Effector memory CD4-positive, alpha-beta T cell (primary cell): ENCODE data around the gene VIP.
"Not testable (repeated sequence)": the region's sequence is repeated elsewhere in the genome, so short reads cannot be mapped to it uniquely, and the experiment has no call there.

Experiments
- DNase-seq, 3 donors: peaks; one replicate each; pipeline ENCODE4 v3.0.0-alpha.2; 2020
- H3K27ac ChIP-seq: 2 replicates; pipeline ENCODE4 v1.7.0; 2013; ENCODE audit warnings: mild to moderate bottlenecking, low read length, moderate library complexity; ENCODE audit not compliant: insufficient read depth, poor library complexity, severe bottlenecking
- H3K27me3 ChIP-seq: replicated peaks from 2 replicates; pipeline ENCODE4 v1.7.0; 2013; ENCODE audit warnings: mild to moderate bottlenecking, low read length; ENCODE audit not compliant: insufficient read depth, control insufficient read depth, poor library complexity, severe bottlenecking
- H3K36me3 ChIP-seq: 2 replicates; pipeline ENCODE4 v1.7.0; 2013; ENCODE audit warnings: mild to moderate bottlenecking, low read length, moderate library complexity; ENCODE audit not compliant: control insufficient read depth, insufficient read depth
- H3K4me1 ChIP-seq: 2 replicates; pipeline ENCODE4 v1.7.0; 2013; ENCODE audit warnings: low read length, mild to moderate bottlenecking; ENCODE audit not compliant: control insufficient read depth, insufficient read depth, poor library complexity, severe bottlenecking
- H3K4me3 ChIP-seq: 2 replicates; pipeline ENCODE4 v1.7.0; 2013; ENCODE audit warnings: low read length, low read depth, mild to moderate bottlenecking; ENCODE audit not compliant: insufficient read depth, poor library complexity, severe bottlenecking
- H3K9me3 ChIP-seq: 2 replicates; pipeline ENCODE4 v1.7.0; 2013; ENCODE audit warnings: mild to moderate bottlenecking, low read length, moderate library complexity; ENCODE audit not compliant: control insufficient read depth
- total RNA-seq, 3 donors: gene quantifications; one replicate each; lab custom pipeline; 2026; lab: John Stamatoyannopoulos, UW

Gene VIP
- 0 reads per million in 3 donors for total RNA-seq

- H3K36me3 ChIP-seq, result no peaks in the 10 kb centered on the region
- H3K27ac ChIP-seq, result no peak within 1 kb of the TSS
- no peaks in the 10 kb centered on the region for H3K4me1 ChIP-seq
- no peaks in the 10 kb centered on the region for H3K9me3 ChIP-seq
- no peaks in the 10 kb centered on the region for H3K27me3 ChIP-seq
- H3K4me3 ChIP-seq, result no peak within 1 kb of the TSS
- DNase-seq, result no peak
Observed at GRCh38 chr6:152750694-152751093, at the start of gene VIP. Gene VIP, plus strand, starts transcription at chr6:152750797. Its CDS starts 1,381 bp downstream, at chr6:152752178.

GRCh38 chr6:152701081-152701862, 49.3 kb upstream of the VIP start:
- no peak for DNase-seq
- H3K27me3 ChIP-seq, result no peaks in the 10 kb centered on the region
- no peaks in the 10 kb centered on the region for H3K9me3 ChIP-seq
- no peak overlapping the region for H3K4me3 ChIP-seq
- H3K4me1 ChIP-seq, result no peaks in the 10 kb centered on the region
- H3K36me3 ChIP-seq, result no peaks in the 10 kb centered on the region
- H3K27ac ChIP-seq, result no peak overlapping the region

GRCh38 chr6:152701863-152702401, 48.7 kb upstream of the VIP start:
- Histone ChIP-seq H3K4me1 (no peaks in the 10 kb centered on the region), H3K36me3 (no peaks in the 10 kb centered on the region), H3K27ac (no peak overlapping the region), H3K9me3 (no peaks in the 10 kb centered on the region), H3K4me3 (no peak overlapping the region), H3K27me3 (no peaks in the 10 kb centered on the region)
- no peak for DNase-seq

GRCh38 chr6:152703750-152704149, 46.8 kb upstream of the VIP start:
- not testable (repeated sequence) for H3K4me1 ChIP-seq, DNase-seq, H3K27ac ChIP-seq, H3K27me3 ChIP-seq, H3K4me3 ChIP-seq, H3K36me3 ChIP-seq, H3K9me3 ChIP-seq

GRCh38 chr6:152705327-152705726, 45.3 kb upstream of the VIP start:
- H3K4me1 ChIP-seq, result no peaks in the 10 kb centered on the region
- H3K27me3 ChIP-seq, result no peaks in the 10 kb centered on the region
- H3K36me3 ChIP-seq, result no peaks in the 10 kb centered on the region
- H3K4me3 ChIP-seq, result no peak overlapping the region
- DNase-seq, result no peak
- H3K27ac ChIP-seq, result no peak overlapping the region
- no peaks in the 10 kb centered on the region for H3K9me3 ChIP-seq

GRCh38 chr6:152716322-152716721, 34.3 kb upstream of the VIP start:
- no peaks in the 10 kb centered on the region for H3K4me1 ChIP-seq
- no peaks in the 10 kb centered on the region for H3K27me3 ChIP-seq
- H3K36me3 ChIP-seq, result no peaks in the 10 kb centered on the region
- no peak overlapping the region for H3K27ac ChIP-seq
- H3K4me3 ChIP-seq, result no peak overlapping the region
- H3K9me3 ChIP-seq, result no peaks in the 10 kb centered on the region
- DNase-seq, result no peak

- Histone ChIP-seq H3K4me1 (no peaks in the 10 kb centered on the region), H3K27ac (no peak overlapping the region), H3K4me3 (no peak overlapping the region), H3K36me3 (no peaks in the 10 kb centered on the region), H3K9me3 (no peaks in the 10 kb centered on the region), H3K27me3 (no peaks in the 10 kb centered on the region)
- no peak for DNase-seq
Observed at GRCh38 chr6:152720974-152721373, 29.6 kb upstream of the VIP start.

- H3K27me3 ChIP-seq, result no peaks in the 10 kb centered on the region
- H3K36me3 ChIP-seq, result no peaks in the 10 kb centered on the region
- no peak overlapping the region for H3K27ac ChIP-seq
- no peak for DNase-seq
- no peaks in the 10 kb centered on the region for H3K4me1 ChIP-seq
- H3K4me3 ChIP-seq, result no peak overlapping the region
- H3K9me3 ChIP-seq, result no peaks in the 10 kb centered on the region
Observed at GRCh38 chr6:152721956-152722355, 28.6 kb upstream of the VIP start.

- Histone ChIP-seq H3K9me3 (no peaks in the 10 kb centered on the region), H3K27ac (no peak overlapping the region), H3K4me3 (no peak overlapping the region), H3K36me3 (no peaks in the 10 kb centered on the region), H3K27me3 (no peaks in the 10 kb centered on the region), H3K4me1 (no peaks in the 10 kb centered on the region)
- no peak for DNase-seq
Observed at GRCh38 chr6:152723398-152723797, 27.2 kb upstream of the VIP start.

GRCh38 chr6:152726313-152726712, 24.3 kb upstream of the VIP start:
- Histone ChIP-seq H3K27ac (no peak overlapping the region), H3K9me3 (no peaks in the 10 kb centered on the region), H3K4me3 (no peak overlapping the region), H3K36me3 (no peaks in the 10 kb centered on the region), H3K4me1 (no peaks in the 10 kb centered on the region), H3K27me3 (no peaks in the 10 kb centered on the region)
- no peak for DNase-seq
